Measurements from ENCODE around the gene NT5DC3.

GRCh38 chr12:103779410-103780092 is 61.5 kb downstream of the NT5DC3 start:
- TF ChIP-seq CTCF (IDR thresholded peaks at IDR 0.05) (no peak), POLR2A (IDR thresholded peaks at IDR 0.05) (no peak)
